HG02763 (cell line): ENCODE results near the gene TNFSF10.
"Not testable (repeated sequence)": the region's sequence is repeated elsewhere in the genome, so short reads cannot be mapped to it uniquely, and the experiment has no call there.

Experiments used
- ATAC-seq: cut with Tn5 transposase; IDR thresholded peaks from one replicate; pipeline ENCODE4 v1.9.1; 2021; ENCODE audit warnings: mild to moderate bottlenecking, moderate library complexity; ENCODE audit not compliant: unreplicated experiment

The TNFSF10 gene

GRCh38 chr3:172522871-172523818 is at the start of gene TNFSF10:
Gene TNFSF10, minus strand, starts transcription at chr3:172523430. Its CDS starts 46 bp downstream, at chr3:172523384.
- ATAC-seq = peak; percentile 90

DNA sequence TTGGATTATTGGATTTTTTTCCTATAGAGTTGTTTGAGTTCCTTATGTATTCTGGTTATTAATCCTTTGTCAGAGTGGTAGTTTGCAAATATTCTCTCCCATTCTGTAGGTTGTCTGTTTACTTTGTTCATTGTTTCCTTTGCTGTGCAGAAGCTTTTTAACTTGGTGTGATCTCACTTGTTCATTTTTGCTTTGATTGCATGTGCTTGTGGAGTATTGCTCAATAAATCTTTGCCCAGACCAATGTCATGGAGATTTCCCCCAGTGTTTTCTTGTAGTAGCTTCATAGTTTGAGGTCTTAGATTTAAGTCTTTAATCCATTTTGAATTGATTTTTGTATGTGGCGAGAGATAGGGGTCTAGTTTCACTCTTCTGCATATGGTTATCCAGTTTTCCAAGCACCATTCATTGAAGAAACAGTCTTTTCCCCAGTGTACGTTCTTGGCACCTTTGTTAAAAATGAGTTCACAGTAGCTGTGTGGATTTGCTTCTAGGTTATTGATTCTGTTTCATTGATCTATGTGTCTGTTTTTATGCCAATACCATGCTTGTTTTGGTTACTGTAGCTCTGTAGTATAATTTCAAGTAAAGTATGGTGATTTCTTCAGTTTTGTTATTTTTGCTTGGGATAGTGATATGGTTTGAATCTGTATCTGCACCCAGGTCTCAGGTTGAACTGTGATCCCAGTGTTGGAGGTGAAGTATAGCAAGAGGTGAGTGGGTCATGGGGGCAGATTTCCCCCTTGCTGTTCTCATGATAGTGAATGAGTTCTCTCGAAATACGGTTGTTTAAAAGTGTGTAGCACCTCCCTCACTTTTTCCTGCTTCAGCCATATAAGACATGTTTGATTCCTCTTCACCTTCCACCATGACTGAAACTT is 46.1 kb upstream of the TNFSF10 start:
- no peak for ATAC-seq

- ATAC-seq = no peak
Observed at GRCh38 chr3:172568701-172569100, 45.5 kb upstream of the TNFSF10 start.

GRCh38 chr3:172566785-172567184 is 43.6 kb upstream of the TNFSF10 start:
- ATAC-seq = not testable (repeated sequence)

DNA sequence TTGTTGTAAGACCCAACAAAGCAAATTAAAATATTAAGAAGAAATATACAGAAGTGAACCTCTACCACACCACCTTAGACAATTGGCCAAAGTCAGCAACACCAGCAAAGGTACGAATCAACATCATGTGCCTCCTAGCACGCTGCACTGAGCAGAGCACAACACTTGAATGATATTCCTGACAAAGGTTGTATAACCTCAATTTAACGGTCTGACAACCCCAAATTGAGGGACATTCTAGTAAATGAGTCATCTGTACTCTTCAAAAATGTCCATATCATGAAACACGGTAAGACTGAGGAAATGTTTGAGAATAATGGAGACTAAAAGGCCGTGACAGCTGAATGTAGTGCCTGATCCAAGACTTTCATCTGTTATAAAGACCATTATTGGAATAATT is 41.3 kb upstream of the TNFSF10 start:
- no peak for ATAC-seq

DNA sequence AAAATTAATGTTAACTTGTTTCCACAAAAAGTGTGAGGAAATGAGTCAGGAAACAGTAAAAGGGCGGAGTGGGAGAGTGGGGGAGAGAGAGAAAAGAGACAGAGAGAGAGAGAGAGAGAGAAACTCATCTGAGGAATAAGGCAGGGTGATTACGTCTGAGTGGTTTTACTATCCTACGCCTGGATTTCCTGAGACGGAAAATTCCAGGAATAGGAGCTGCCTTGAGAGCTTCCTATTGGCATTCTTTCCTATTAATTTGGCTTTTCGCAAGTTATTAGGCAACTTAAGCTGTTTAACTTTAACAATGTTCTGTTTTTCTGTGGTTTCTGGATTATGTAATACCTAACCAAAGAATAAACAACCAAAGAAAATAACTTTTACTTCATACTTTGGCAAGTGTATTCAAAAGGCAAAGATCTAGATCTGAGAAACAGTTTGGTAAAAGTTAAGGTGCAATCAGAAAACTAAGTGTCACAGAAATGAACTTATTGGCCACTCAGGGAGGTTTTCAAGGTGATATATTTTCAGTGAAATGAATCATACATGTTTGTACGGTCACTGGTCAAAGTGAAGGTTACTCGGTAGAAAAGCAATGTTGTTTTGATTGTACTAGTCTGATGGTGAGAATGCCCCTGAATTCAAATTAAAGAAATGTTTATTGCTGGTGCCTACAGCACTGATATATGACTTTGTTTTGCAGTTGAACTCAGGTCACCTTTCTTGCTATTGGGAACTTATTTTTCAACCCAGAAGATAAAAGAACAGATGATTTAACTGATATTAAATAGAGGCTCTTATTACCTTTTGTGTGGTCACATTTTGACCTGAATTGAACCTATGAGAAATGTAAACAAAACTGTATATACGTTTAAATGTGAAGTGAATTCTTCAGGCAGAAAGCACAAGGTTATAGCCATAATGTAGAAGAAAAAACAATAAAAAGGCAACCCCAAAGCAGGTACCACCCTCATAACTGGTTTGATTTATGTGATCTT is 39.9 kb upstream of the TNFSF10 start:
- ATAC-seq = peak; percentile 38

- ATAC-seq = no peak
Observed at GRCh38 chr3:172561897-172562640, 38.8 kb upstream of the TNFSF10 start.

DNA sequence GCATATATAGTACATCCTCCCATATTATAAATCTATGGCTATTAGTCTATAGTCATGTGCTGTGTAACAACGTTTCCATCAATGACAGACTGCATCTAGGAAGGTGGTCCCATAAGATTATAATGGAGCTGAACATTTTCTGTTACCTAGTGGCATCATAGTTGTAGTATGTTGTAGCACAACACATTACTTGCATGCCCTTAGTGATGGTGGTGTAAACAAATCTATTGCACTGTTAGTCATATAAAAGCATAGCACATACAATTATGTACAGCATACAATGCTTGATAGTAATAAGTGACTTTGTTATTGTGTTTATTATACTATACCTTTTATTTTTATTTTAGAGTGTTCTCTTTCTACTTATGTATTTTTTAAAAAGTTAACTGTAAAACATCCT is 37.4 kb upstream of the TNFSF10 start:
- no peak for ATAC-seq

DNA sequence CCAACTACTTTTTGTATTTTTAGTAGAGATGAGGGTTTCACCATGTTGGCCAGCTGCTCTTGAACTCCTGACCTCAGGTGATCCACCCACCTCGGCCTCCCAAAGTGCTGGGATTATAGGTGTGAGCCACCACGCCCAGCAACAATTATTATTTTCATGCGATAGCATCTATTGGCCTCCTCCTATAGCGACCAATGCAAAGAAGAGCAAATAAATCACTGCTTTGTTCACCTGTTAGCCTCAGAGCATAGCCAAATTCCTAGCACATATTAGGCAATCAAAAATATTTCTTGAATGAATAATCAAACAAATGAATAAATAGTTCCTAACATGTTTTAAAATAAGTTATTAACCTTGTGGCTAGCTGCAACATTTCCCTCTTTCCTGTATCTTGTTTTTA is 36.8 kb upstream of the TNFSF10 start:
- no peak for ATAC-seq

GRCh38 chr3:172559020-172559419 is 35.8 kb upstream of the TNFSF10 start:
- ATAC-seq = no peak

DNA sequence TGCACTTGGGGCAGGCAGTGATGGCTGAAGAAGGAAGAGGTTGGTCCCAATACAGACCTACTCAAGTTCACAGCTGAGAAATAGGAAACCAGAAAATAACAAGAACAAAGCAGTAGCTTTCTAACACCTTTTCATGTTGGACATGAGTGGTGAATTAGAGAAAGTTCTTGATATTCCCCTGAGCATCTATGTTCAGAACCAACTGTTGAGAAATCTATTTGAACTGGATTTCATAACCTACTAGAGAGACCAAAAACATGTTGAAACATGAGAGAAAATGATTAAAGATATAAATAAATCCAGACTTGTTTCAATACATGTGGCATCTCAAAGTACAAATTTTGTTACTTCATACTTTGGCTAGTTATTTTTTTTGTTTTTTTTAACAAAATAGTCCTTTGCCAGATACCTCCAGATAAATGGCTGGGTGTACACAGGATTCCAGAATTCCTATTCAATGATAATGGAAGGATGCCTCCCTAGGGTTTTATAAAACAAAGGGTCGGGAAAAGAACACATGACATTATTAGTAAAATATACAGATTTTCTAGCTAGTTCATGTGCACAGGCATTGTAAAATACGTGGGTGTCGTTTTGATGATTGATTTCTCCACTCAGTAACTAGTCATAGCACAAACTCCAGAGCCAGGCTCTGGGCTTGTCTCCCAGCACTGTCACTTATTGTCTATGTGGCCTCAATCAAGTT is 34.4 kb upstream of the TNFSF10 start:
- ATAC-seq = no peak

GRCh38 chr3:172553526-172554252 is 30.5 kb upstream of the TNFSF10 start:
- ATAC-seq = no peak

DNA sequence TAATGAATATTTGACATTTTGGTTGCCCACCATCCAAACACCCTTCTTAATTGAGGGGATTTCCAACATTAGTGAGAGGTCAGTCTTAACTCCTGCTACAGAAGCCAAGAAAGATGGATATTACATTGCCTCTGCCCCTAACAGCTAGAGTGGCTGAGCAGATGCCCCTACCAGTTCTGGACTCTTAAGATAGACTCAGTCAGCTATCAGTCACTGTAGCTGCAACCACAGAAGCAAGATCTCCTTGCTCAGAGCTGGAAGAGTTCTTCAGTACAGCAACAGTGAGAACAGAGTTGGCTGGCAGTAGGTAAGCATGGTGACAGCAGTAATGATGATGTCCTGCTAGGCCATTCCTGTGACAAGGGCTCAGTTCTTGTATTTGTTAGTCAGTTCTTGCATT is 29.4 kb upstream of the TNFSF10 start:
- no peak for ATAC-seq

GRCh38 chr3:172551874-172552273 is 28.6 kb upstream of the TNFSF10 start:
- no peak for ATAC-seq

DNA sequence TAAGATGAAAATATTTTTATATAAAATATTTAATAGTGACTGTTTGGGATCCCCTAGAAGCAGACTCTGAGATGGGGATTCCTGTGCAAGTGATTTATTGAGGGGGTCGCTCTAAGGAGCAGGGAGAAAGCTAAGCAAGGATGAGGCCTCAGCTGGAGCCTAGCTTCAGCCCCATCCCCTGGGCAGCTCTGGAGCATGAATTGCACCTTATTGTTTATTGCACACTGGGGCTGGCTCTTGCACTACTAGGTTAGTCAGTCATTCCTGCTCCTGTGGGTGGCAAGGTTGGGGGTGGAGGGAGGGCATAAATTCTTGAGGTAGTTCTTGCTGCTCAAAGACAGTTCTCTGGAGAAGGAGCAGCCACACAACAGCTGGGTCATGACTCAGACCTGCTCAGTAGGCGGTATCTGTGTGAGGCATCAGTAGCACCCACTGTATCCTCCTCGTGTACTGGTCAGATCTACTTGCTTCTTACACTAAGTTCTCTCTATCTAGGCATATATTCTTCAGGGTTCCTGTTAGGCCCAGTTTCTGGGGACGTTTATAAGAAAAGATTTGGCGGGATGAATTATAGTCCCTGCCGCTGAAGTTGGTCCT is 27.2 kb upstream of the TNFSF10 start:
- ATAC-seq = no peak

GRCh38 chr3:172549144-172549543 is 25.9 kb upstream of the TNFSF10 start:
- no peak for ATAC-seq

- peak; percentile 61 for ATAC-seq
Observed at GRCh38 chr3:172546628-172547214, 23.5 kb upstream of the TNFSF10 start.

DNA sequence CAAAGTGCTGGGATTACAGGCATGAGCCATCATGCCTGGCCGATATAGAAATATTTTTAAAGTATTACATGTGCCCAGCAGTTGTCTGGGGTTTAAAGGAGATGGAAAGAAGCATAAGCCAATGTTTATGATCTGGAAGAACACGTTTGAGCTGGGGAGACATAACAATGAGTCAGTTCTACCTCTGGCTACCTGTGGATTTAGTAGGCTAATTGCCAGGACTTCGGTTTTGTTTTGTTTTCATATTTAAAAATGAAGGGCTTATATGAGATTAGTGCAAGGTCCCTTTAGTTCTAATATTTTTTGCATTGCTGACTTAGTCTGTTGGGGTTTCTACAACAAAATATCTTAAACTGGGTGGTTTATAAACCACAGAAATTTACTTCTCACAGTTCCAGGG is 22.9 kb upstream of the TNFSF10 start:
- ATAC-seq = no peak
